GM19467 (cell line): ENCODE data around the gene MUC4.
"Not testable (repeated sequence)": the region's sequence is repeated elsewhere in the genome, so short reads cannot be mapped to it uniquely, and the experiment has no call there.

ENCODE experiments used
- ATAC-seq: cut with Tn5 transposase; IDR thresholded peaks from one replicate; pipeline ENCODE4 v1.9.1; 2021; ENCODE audit warnings: mild to moderate bottlenecking, moderate library complexity; ENCODE audit not compliant: unreplicated experiment

MUC4 gene

GRCh38 chr3:195794708-195795107, 17.0 kb downstream of the MUC4 start:
- no peak for ATAC-seq

- not testable (repeated sequence) for ATAC-seq
Observed at GRCh38 chr3:195792621-195793020, 19.1 kb downstream of the MUC4 start.

GRCh38 chr3:195790901-195791300, 20.8 kb downstream of the MUC4 start:
- no peak for ATAC-seq

GRCh38 chr3:195788711-195789581, 22.8 kb downstream of the MUC4 start:
- ATAC-seq: no peak

- ATAC-seq: not testable (repeated sequence)
Observed at GRCh38 chr3:195785781-195786405, 25.8 kb downstream of the MUC4 start.

GRCh38 chr3:195784031-195784430, 27.7 kb downstream of the MUC4 start:
- ATAC-seq: not testable (repeated sequence)

- not testable (repeated sequence) for ATAC-seq
Observed at GRCh38 chr3:195781236-195781635, 30.5 kb downstream of the MUC4 start.

GRCh38 chr3:195777975-195778374, 33.8 kb downstream of the MUC4 start:
- ATAC-seq: no peak

GRCh38 chr3:195774917-195775316, 36.8 kb downstream of the MUC4 start:
- ATAC-seq: no peak

- no peak for ATAC-seq
Observed at GRCh38 chr3:195773956-195774537, 37.7 kb downstream of the MUC4 start.

- no peak for ATAC-seq
Observed at GRCh38 chr3:195771646-195772300, 40.0 kb downstream of the MUC4 start.

- ATAC-seq: not testable (repeated sequence)
Observed at GRCh38 chr3:195770841-195771645, 40.7 kb downstream of the MUC4 start.

GRCh38 chr3:195770081-195770840, 41.5 kb downstream of the MUC4 start:
- no peak for ATAC-seq

- no peak for ATAC-seq
Observed at GRCh38 chr3:195769551-195769950, 42.2 kb downstream of the MUC4 start.

GRCh38 chr3:195768831-195769303, 42.9 kb downstream of the MUC4 start:
- ATAC-seq: no peak

- ATAC-seq: no peak
Observed at GRCh38 chr3:195768414-195768813, 43.3 kb downstream of the MUC4 start.

GRCh38 chr3:195767792-195768191, 43.9 kb downstream of the MUC4 start:
- no peak for ATAC-seq

- no peak for ATAC-seq
Observed at GRCh38 chr3:195766671-195767070, 45.1 kb downstream of the MUC4 start.

- ATAC-seq: no peak
Observed at GRCh38 chr3:195764961-195765706, 46.6 kb downstream of the MUC4 start.
